Measurements from ENCODE around the gene RCSD1.

- no peak for TF ChIP-seq CTCF (IDR thresholded peaks at IDR 0.05; ENCODE audit: insufficient read depth, low read length, poor library complexity, severe bottlenecking)
- TF ChIP-seq EZH2phosphoT487 (conservative IDR thresholded peaks at IDR 0.05; ENCODE audit: low read length), result no peak
Measured at GRCh38 chr1:167665469-167665868, 35.4 kb downstream of the RCSD1 start.
